Panc1 (cell line): ENCODE measurements around the gene AKAP9.

Source experiments
- REST ChIP-seq, 2 experiments: IDR thresholded peaks; 2 replicates each; pipeline ENCODE4 v1.6.1; 2011 to 2012; ENCODE audit warnings: low read depth in 2 of 2, control low read depth in 1 of 2, low read length in 1 of 2, mild to moderate bottlenecking in 1 of 2, moderate library complexity in 1 of 2; ENCODE audit not compliant: insufficient read depth in 1 of 2
- TCF7L2 ChIP-seq: IDR thresholded peaks from 2 replicates; pipeline ENCODE4 v1.6.1; 2011; ENCODE audit warnings: mild to moderate bottlenecking, low read depth, low read length, inconsistent platforms

- no peak for TF ChIP-seq TCF7L2
- no peak for TF ChIP-seq REST (IDR thresholded peaks at IDR 0.05; ENCODE audit: insufficient read depth in 1 of 2, low read depth in 2 of 2, low read length in 1 of 2)
These were observed 190.4 kb downstream of the AKAP9 start for GRCh38 chr7:92131093-92131492.
